H54 (cell line): ENCODE results near the gene LY6G6C.

Experiments
- DNase-seq: peaks from one replicate; pipeline ENCODE4 v3.0.0; 2011; ENCODE audit warnings: low spot score, mixed read lengths; ENCODE audit not compliant: insufficient read length
- FAIRE-seq: peaks from 3 replicates; lab custom pipeline; 2011; peaks lifted over from hg19 to GRCh38; lab: Jason Lieb, UNC
- POLR2A ChIP-seq: IDR thresholded peaks from 2 replicates; pipeline ENCODE4 v1.6.1; 2011; ENCODE audit warnings: low read depth, mild to moderate bottlenecking, low read length

LY6G6C gene

DNA sequence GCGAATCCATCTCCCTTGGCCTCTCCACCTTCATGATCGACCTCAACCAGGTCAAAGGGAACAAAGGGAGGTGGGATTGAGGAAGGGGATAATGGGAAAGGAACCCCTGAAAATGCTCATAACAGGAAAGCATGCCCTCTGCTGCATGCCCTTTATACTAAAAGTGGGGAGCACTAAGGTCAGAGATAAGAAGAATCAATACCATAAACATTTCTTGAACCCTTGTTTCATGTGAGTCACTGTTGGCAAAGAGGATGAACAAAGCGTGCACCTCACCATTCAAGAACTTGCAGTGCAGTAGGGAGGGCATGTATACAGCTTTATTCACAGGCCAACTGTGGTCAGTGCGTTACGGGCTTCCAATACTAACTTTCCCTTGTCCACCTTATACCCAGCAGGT is 39.2 kb upstream of the LY6G6C start:
- DNase-seq (no peak), FAIRE-seq (no peak)
- TF ChIP-seq POLR2A: no peak

DNA sequence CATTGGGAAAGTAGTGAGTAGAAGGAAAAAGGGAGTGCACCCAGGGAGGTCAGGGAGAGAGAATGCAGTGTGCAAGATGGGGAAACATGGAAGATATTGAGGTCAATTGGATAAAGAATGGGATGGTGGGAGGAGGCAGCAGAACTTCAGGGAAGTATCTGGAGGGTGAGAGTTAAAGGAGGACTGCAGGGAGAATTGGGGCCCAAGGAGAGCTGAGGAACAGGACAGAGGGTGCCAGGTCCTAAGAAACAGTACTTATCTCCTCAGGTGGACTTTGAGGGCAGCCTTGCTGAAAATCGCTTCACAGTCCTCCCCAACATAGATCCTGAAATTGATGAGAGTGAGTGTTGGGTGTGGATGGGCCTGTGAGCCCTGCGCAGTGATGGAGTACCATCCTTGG is 36.7 kb upstream of the LY6G6C start:
- DNase-seq (no peak), FAIRE-seq (no peak)
- TF ChIP-seq POLR2A: no peak

DNA sequence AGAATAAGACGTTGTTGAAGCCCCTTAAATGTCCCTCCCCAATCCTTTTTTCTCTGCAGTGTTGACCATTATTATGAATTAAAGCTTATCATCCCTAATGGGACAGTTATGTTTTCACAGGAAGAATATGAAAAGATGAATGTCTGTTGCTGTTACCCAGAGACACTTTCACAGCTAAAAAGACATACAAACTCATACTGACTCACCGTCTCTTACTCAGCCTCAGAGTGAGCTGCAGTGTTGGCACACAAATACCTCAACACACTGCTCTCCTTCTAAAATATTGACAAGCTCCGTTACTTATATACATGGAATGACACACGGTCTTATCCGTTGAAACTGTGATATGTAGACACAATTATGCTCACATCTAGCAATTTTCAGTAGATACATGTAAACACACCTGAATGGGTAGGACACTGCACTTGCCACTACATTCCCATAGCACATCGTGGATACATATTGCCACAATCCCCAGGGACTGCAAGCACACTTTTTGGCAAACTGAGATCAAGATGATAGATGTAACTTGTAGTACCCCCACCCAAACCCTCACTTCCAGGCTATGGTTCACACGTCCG is 31.3 kb upstream of the LY6G6C start:
- DNase-seq: peak; percentile 61
- peak; percentile 58 for FAIRE-seq

DNA sequence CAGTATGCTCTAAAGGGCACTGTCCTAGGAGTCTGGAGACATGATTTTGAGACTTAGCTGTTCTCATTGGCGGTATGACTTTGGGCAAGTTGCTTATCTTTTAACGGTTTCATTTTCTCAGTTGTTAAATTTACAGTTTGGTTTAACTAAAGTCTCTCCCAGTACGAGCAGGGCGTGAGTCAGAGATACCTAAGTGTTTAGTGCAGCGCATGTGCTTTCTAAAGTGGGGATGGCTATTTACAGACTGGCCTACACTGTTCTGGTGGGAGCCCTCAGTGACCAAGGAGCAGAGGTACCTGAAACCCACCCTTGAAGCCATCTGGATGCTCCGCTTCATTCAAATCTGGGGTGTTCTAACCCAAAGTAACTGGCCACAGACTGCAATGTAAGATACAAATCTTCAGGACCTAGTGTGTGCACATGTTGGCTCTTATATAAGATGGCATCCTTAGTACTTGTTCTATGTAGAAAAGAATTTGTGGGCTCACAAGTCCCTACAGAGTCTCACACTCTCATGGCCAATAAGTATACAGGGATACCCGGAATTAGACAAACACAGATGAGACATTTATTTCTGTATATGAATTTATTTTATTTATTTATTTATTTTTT is 29.0 kb upstream of the LY6G6C start:
- FAIRE-seq (no peak), DNase-seq (no peak)
- TF ChIP-seq POLR2A: no peak

More for the DNA sequence above, 31.3 kb upstream of the LY6G6C start:
- no peak for TF ChIP-seq POLR2A

DNA sequence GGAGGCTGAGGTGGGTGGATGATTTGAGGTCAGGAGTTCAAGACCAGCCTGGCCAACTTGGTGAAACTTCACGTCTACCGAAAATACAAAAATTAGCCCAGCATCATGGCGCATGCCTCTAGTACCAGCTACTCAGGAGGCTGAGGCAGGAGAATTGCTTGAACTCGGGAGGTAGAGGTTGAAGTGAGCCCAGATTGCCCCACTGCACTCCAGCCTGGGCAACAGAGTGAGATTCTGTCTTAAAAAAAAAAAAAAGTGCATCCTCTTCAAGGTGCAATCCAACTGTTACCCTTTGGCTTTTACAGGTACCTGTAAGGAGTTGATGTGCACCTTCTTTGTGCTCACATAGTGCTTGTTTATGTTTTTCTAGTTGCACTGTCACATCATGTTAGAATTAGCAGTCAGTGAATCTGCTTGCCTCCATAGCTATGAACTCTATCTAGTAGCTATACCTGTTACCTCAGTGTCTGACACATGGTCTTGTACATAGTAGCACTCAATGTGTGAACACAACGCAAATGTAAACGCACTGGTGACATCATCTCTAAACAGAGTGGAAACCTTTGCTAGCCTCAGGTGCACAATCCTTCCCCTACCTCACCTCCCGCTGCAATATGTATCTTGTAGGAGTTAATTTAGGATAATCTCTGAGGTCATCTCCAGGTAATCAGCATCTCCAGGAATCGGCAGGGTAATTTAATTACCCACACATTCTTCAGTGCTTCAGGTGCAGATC is 27.9 kb upstream of the LY6G6C start:
- TF ChIP-seq POLR2A: no peak
- FAIRE-seq: no peak

DNA sequence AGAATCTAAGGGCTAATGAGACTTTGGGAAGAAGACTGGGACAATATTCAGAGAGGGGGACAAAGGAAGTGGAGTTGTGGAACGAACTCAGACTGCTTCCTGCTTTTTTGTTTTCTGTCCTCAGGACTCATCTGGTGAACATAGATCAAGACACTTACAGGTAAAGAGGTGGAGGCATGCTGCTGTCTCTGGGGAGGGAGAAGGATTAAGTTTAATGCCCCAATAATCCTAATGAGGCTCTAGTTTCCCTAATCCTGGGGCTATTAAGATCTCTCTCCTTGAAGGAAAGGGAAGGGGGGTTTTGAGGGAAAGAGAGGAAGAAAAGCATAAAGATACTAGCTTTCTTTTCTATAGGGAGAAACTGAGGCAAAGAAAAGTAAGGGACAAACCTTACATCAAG is 22.9 kb upstream of the LY6G6C start:
- DNase-seq (no peak), FAIRE-seq (no peak)
- no peak for TF ChIP-seq POLR2A

More for the DNA sequence above, 27.9 kb upstream of the LY6G6C start:
- no peak for DNase-seq

DNA sequence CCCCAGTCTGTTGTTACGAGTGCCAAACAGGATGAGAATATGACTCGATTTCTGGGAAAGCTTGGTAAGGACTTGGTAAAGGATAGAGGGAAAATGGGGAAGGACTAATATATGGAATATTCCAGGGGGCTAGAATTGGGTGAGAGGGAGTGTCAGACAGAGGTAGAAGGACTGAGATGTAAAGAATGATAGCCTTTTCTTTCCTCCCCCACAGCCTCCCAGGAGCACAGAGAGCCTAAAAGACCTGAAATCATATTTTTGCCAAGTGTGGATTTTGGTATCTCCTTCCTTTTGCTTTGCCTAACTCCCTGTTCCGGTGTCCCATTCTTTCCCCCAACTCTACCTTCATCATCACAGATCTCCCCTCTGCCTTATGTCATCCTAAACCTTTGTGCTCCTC is 21.3 kb upstream of the LY6G6C start:
- TF ChIP-seq POLR2A: no peak
- DNase-seq (no peak), FAIRE-seq (no peak)

DNA sequence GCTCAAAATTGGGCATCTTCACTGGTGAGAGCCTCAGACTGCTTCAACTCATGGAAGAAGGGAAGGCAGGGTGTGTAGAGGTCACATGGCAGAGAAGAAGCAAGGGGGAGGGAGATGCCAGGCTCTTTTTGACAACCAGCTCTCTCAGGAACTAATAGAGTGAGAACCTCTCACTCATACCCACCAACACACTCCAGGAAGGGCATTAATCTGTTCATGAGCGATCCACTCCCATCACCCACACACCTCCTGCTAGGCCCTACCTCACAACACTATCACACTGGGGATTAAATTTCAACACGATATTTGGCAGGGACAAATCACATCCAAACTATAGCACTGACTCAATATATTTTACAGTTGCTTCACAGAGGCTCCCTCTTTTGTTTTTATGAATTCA is 20.3 kb upstream of the LY6G6C start:
- DNase-seq (no peak), FAIRE-seq (no peak)
- TF ChIP-seq POLR2A: no peak

DNA sequence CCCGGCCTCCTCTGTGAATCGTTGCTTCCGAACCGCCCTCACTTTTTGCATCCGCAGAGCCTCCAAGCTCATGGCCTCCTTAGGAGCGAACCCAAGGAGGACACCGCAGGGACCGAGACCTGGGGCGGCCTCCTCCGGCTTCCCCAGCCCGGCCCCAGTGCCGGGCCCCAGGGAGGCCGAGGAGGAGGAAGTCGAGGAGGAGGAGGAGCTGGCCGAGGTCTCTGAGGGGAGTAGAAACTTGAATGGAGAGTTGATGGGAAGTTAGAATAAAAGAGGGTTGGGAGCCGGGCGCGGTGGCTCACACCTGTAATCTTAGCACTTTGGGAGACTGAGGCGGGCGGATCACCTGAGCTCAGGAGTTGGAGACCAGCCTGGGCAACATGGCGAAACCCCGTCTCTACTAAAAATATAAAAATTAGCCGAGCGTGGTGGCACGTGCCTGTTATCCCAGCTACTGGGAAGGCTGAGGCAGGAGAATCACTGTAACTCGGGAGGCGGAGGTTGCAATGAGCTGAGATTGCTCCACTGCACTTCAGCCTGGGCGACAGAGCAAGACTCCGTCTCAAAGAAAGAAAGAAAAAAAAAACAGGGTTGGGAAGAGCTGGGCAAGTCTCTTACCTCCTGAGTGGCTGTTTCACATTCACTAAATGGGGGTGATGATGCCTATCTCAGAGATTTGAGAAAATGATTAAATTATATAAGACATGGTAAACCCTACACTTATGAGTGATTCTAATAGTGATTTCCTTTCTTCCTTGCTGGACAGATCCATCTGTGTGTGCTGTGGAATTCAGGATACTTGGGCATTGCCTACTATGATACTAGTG is 19.1 kb upstream of the LY6G6C start:
- FAIRE-seq (no peak), DNase-seq (no peak)
- peak; percentile 13; the same call in 1 of the 2 replicates for TF ChIP-seq POLR2A

DNA sequence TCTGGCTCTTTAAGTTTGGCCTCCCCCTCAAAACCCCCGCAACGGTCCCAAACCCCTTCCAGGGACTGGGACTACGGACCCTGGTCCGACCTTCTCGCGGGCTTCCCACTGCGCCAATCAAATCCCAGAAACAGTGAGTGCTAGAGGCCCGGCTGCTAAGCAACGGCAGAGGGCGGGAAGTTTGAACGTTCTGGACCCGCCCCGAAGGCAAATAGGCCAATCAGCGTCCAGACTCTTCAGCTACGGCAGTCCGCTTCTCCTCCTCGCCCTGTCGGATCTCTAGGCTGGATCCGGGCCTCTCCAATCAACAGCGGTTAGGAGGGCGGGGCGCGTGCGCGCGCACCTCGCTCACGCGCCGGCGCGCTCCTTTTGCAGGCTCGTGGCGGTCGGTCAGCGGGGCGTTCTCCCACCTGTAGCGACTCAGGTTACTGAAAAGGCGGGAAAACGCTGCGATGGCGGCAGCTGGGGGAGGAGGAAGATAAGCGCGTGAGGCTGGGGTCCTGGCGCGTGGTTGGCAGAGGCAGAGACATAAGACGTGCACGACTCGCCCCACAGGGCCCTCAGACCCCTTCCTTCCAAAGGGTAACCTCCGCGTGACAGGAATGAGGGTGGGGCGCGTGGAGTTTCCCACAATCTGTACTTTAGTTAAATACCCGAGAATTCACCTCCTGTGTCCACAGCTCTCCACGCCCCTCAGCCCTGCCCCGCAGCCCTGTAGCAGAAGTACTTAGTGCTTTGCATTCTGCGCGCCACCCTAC is 18.3 kb upstream of the LY6G6C start, which contains the start of gene MSH5:
Gene MSH5 (plus strand): TSS at position 367 of the 758 bp plus-strand sequence. CDS start 462 bp downstream, outside the sequence.
- TF ChIP-seq POLR2A: peak; percentile 49
- FAIRE-seq: peak; percentile 72
- peak; percentile 90 for DNase-seq

DNA sequence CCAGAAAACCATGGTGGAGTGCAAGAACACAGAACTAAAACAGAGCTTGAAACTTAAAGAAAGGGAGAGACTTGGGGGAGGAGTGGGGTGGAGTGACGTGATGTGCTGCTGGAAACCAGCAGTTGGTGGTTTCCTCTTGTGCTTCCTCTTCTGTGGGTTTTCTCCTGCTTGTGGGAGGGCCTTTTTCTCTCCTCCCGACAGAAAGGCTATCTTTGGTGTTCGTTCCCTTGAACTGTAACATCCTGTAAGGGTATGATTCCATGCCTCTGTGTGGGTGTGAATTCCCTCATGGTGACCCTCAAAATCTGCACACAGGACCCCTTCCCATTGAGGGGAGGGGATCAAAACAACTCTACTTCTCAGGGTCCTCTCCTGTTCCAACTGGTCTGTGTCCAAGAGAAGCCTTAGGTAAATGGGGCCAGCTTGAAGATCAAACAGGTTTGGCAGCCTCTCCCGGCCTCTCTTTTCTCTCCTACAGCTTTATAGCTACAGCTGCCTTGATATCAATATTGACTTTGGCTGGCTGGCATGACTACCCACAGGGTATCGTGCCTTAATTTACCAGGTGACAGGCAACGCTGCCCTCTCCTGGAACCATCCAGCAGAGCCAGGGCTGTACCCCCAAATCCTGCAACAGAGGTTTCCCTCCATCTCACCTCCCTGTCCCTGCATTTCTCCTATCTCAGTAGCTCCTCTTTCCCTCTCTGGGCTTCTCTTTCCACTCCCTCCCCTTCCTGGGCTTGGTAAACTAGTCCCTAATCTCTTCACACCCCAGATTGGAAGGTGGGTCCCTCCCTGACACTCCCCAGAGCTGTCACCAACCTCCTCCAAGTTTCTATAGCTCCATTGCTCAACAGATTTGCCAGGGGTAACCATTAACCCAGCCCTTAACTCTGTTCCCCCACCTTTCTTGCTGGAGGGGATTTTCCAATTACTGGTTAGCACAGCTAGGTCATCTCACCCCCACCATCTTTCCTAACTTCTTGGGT is 16.7 kb upstream of the LY6G6C start:
- DNase-seq (peak; percentile 71), FAIRE-seq (peak; percentile 36)
- TF ChIP-seq POLR2A: peak; percentile 34; the same call in 1 of the 2 replicates
